HEK293 (cell line): ENCODE data around the gene ARF3.
"Not testable (repeated sequence)": the region's sequence is repeated elsewhere in the genome, so short reads cannot be mapped to it uniquely, and the experiment has no call there.

ENCODE experiments used
- CTCF ChIA-PET: fragments of 350-600 bp; formaldehyde crosslinking; extraction: SDS; loops from one replicate; lab custom pipeline; 2021; ENCODE audit warnings: antibody characterized with exemption; lab: Yijun Ruan, JAX
- POLR2A ChIA-PET: fragments of 300-600 bp; formaldehyde crosslinking; extraction: SDS; loops from one replicate; lab custom pipeline; 2020; ENCODE audit warnings: antibody characterized with exemption, inconsistent platforms; lab: Yijun Ruan, JAX
- H3K27ac ChIP-seq: fragments of 200-500 bp; sonication (Bioruptor generic); 2 replicates; pipeline ENCODE4 v1.5.1; 2014; ENCODE audit warnings: low read depth, low read length, control low read depth, inconsistent platforms; ENCODE audit errors: extremely low read depth
- H3K36me3 ChIP-seq, 2 experiments: fragments of 200-500 bp in 1 of 2; sonication (Bioruptor generic) in 1 of 2; 1 replicate in 1 of 2; 2 replicates in 1 of 2; pipeline ENCODE4 v1.5.1; 2014 to 2017; ENCODE audit warnings: inconsistent platforms in 2 of 2, low read length in 2 of 2; ENCODE audit not compliant: control insufficient read depth in 2 of 2, insufficient read depth in 1 of 2
- H3K4me1 ChIP-seq: fragments of 200-500 bp; sonication (Bioruptor generic); 2 replicates; pipeline ENCODE4 v1.5.1; 2014; ENCODE audit warnings: mild to moderate bottlenecking, low read length, inconsistent platforms; ENCODE audit not compliant: control insufficient read depth, insufficient read depth
- H3K4me3 ChIP-seq: 2 replicates; pipeline ENCODE4 v1.5.1; 2011; ENCODE audit warnings: low read depth, mild to moderate bottlenecking, control low read depth, low read length, moderate library complexity
- H3K9me3 ChIP-seq: fragments of 200-500 bp; sonication (Bioruptor generic); 2 replicates; pipeline ENCODE4 v1.5.1; 2014; ENCODE audit warnings: low read depth, low read length, inconsistent platforms; ENCODE audit not compliant: control insufficient read depth, insufficient read depth
- AEBP2 ChIP-seq: fragments of 450-650 bp; formaldehyde crosslinking; IDR thresholded peaks from 2 replicates; pipeline ENCODE4 v1.5.1; 2016; ENCODE audit warnings: missing biosample characterization, missing genetic modification characterization, borderline replicate concordance
- MYNN ChIP-seq: fragments of 450-650 bp; formaldehyde crosslinking; IDR thresholded peaks from 2 replicates; pipeline ENCODE4 v1.5.1; 2016; ENCODE audit warnings: missing biosample characterization, missing genetic modification characterization, borderline replicate concordance
- PRDM2 ChIP-seq: fragments of 450-650 bp; formaldehyde crosslinking; IDR thresholded peaks from 2 replicates; pipeline ENCODE4 v1.5.1; 2016; ENCODE audit warnings: missing biosample characterization, missing genetic modification characterization, borderline replicate concordance
- ZFP37 ChIP-seq: fragments of 450-650 bp; formaldehyde crosslinking; IDR thresholded peaks from 2 replicates; pipeline ENCODE4 v1.5.1; 2016; ENCODE audit warnings: missing biosample characterization, missing genetic modification characterization
- ZIC2 ChIP-seq: fragments of 450-650 bp; formaldehyde crosslinking; IDR thresholded peaks from 2 replicates; pipeline ENCODE4 v1.5.1; 2016; ENCODE audit warnings: missing biosample characterization, missing genetic modification characterization
- ZNF184 ChIP-seq: fragments of 450-650 bp; IDR thresholded peaks from 2 replicates; pipeline ENCODE4 v1.5.1; 2018; ENCODE audit warnings: missing biosample characterization, mild to moderate bottlenecking, missing genetic modification characterization
- ZNF19 ChIP-seq: fragments of 450-650 bp; formaldehyde crosslinking; IDR thresholded peaks from 2 replicates; pipeline ENCODE4; 2016; ENCODE audit warnings: missing biosample characterization, missing genetic modification characterization, low read depth
- ZNF24 ChIP-seq: fragments of 450-650 bp; formaldehyde crosslinking; IDR thresholded peaks from 2 replicates; pipeline ENCODE4 v1.5.1; 2016; ENCODE audit warnings: missing biosample characterization, missing genetic modification characterization
- ZNF404 ChIP-seq: fragments of 450-650 bp; formaldehyde crosslinking; IDR thresholded peaks from 2 replicates; pipeline ENCODE4 v1.5.1; 2017; ENCODE audit warnings: missing biosample characterization, missing genetic modification characterization
- ZNF426 ChIP-seq: fragments of 450-650 bp; formaldehyde crosslinking; IDR thresholded peaks from 2 replicates; pipeline ENCODE4 v1.5.1; 2017; ENCODE audit warnings: missing biosample characterization, missing genetic modification characterization, mild to moderate bottlenecking, inconsistent platforms, moderate library complexity
- ZNF48 ChIP-seq: fragments of 450-650 bp; formaldehyde crosslinking; IDR thresholded peaks from 2 replicates; pipeline ENCODE4 v1.5.1; 2016; ENCODE audit warnings: missing biosample characterization, missing genetic modification characterization
- ZNF514 ChIP-seq: fragments of 450-650 bp; formaldehyde crosslinking; IDR thresholded peaks from 2 replicates; pipeline ENCODE4 v1.5.1; 2016; ENCODE audit warnings: missing biosample characterization, missing genetic modification characterization
- ZNF585B ChIP-seq: fragments of 450-650 bp; formaldehyde crosslinking; IDR thresholded peaks from 2 replicates; pipeline ENCODE4 v1.5.1; 2016; ENCODE audit warnings: missing biosample characterization, missing genetic modification characterization
- ZNF629 ChIP-seq: fragments of 450-650 bp; formaldehyde crosslinking; IDR thresholded peaks from 2 replicates; pipeline ENCODE4 v1.5.1; 2017; ENCODE audit warnings: missing biosample characterization, missing genetic modification characterization
- ZNF645 ChIP-seq: fragments of 450-650 bp; formaldehyde crosslinking; IDR thresholded peaks from 2 replicates; pipeline ENCODE4; 2016; ENCODE audit warnings: missing biosample characterization, missing genetic modification characterization
- ZNF701 ChIP-seq: fragments of 450-650 bp; formaldehyde crosslinking; IDR thresholded peaks from 2 replicates; pipeline ENCODE4 v1.5.1; 2016; ENCODE audit warnings: missing biosample characterization, missing genetic modification characterization
- ZXDB ChIP-seq: fragments of 450-650 bp; formaldehyde crosslinking; IDR thresholded peaks from 2 replicates; pipeline ENCODE4 v1.5.1; 2016; ENCODE audit warnings: missing biosample characterization, missing genetic modification characterization

Gene ARF3

GRCh38 chr12:48917857-48918537 is 39.3 kb downstream of the ARF3 start:
- Histone ChIP-seq H3K9me3 (no peaks in the 10 kb centered on the region), H3K4me3 (no peak overlapping the region), H3K4me1 (no peaks in the 10 kb centered on the region), H3K27ac (no peak overlapping the region), H3K36me3 (peaks cover 7 to 20% of the 10 kb centered on the region in 2 experiments; a peak in 2 of 3 replicates)
- POLR2A ChIA-PET, result no interaction called here
- TF ChIP-seq ZNF48 (tag by site-specific recombination), result no peak
- TF ChIP-seq ZNF426, result no peak
- TF ChIP-seq ZNF404, result no peak
- CTCF ChIA-PET, result interaction anchor here (0.6 to 1.2 kb wide), 3 partner anchors 19 to 62 kb away, joined by 3 read pairs; no protein-coding TSS in a partner anchor

- no peaks in the 10 kb centered on the region for H3K36me3 ChIP-seq
- ChIA-PET CTCF (interaction anchor here (0.6 to 2.1 kb wide), 6 partner anchors 19 to 86 kb away, joined by 3 to 10 read pairs (median 4); no protein-coding TSS in a partner anchor), POLR2A (no interaction called here)
- H3K4me1 ChIP-seq, result no peaks in the 10 kb centered on the region
- no peak overlapping the region for H3K4me3 ChIP-seq
- H3K9me3 ChIP-seq, result no peaks in the 10 kb centered on the region
- TF ChIP-seq ZIC2 (tag by site-specific recombination), result no peak
- no peak for TF ChIP-seq ZNF48 (tag by site-specific recombination)
- H3K27ac ChIP-seq, result no peak overlapping the region
Measured at GRCh38 chr12:48910196-48910595, 47.1 kb downstream of the ARF3 start.

GRCh38 chr12:48909698-48910097 is 47.6 kb downstream of the ARF3 start:
- not testable (repeated sequence) for H3K36me3 ChIP-seq, H3K4me1 ChIP-seq, H3K27ac ChIP-seq, H3K4me3 ChIP-seq, H3K9me3 ChIP-seq
- ChIA-PET POLR2A (interaction anchor here (0.6 kb wide), 1 partner anchor 60 kb away, joined by 7 read pairs; no protein-coding TSS in a partner anchor), CTCF (interaction anchor here (0.6 to 1.5 kb wide), 4 partner anchors 75 to 623 kb away, joined by 3 to 4 read pairs (median 3); no protein-coding TSS in a partner anchor)

- TF ChIP-seq MYNN (tag by site-specific recombination) (no peak), ZNF629 (no peak), ZXDB (tag by site-specific recombination) (no peak), ZNF24 (tag by site-specific recombination) (no peak), ZNF184 (tag by site-specific recombination) (no peak), PRDM2 (tag by site-specific recombination) (no peak), ZNF585B (tag by site-specific recombination) (no peak), ZNF19 (tag by site-specific recombination) (no peak), ZNF701 (tag by site-specific recombination) (no peak), ZNF514 (tag by site-specific recombination) (no peak), AEBP2 (tag by site-specific recombination) (no peak), ZNF645 (tag by site-specific recombination) (no peak), ZFP37 (tag by site-specific recombination) (no peak), ZIC2 (tag by site-specific recombination) (no peak)
- TF ChIP-seq, all 188 proteins: peak for 0
- POLR2A ChIA-PET, result interaction anchor here (1.6 kb wide), 1 partner anchor 50 kb away, joined by 3 read pairs; the partner anchor contains the start of gene ARF3
- no peak overlapping the region for H3K27ac ChIP-seq
Measured at GRCh38 chr12:48907245-48907644, 50.0 kb downstream of the ARF3 start.

More at GRCh38 chr12:48907245-48907644, 50.0 kb downstream of the ARF3 start:
- no peak overlapping the region for H3K4me3 ChIP-seq
- peaks cover 4% of the 10 kb centered on the region; the same call in 1 of the 2 replicates for H3K4me1 ChIP-seq
- H3K9me3 ChIP-seq, result no peaks in the 10 kb centered on the region
- CTCF ChIA-PET, result interaction anchor here (0.9 to 3.3 kb wide), 3 partner anchors 24 to 81 kb away, joined by 3 to 14 read pairs (median 5); no protein-coding TSS in a partner anchor
- H3K36me3 ChIP-seq, result no peaks in the 10 kb centered on the region
